ENCODE measurements around the gene ETS2.
"Not testable (repeated sequence)": the region's sequence is repeated elsewhere in the genome, so short reads cannot be mapped to it uniquely, and the experiment has no call there.

Gene ETS2

DNA sequence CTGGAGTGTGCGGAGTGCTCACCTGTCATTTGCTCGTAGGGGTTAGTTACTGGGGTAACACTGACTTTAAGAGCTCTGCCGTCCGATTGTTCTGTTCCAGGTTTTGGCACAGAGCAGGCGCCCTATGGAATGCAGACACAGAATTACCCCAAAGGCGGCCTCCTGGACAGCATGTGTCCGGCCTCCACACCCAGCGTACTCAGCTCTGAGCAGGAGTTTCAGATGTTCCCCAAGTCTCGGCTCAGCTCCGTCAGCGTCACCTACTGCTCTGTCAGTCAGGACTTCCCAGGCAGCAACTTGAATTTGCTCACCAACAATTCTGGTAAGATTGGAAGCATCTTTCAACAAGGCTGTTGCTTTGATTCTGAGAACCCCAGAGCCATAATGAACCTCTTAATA lies 12.6 kb downstream of the ETS2 start:
- no peak for DNase-seq

DNA sequence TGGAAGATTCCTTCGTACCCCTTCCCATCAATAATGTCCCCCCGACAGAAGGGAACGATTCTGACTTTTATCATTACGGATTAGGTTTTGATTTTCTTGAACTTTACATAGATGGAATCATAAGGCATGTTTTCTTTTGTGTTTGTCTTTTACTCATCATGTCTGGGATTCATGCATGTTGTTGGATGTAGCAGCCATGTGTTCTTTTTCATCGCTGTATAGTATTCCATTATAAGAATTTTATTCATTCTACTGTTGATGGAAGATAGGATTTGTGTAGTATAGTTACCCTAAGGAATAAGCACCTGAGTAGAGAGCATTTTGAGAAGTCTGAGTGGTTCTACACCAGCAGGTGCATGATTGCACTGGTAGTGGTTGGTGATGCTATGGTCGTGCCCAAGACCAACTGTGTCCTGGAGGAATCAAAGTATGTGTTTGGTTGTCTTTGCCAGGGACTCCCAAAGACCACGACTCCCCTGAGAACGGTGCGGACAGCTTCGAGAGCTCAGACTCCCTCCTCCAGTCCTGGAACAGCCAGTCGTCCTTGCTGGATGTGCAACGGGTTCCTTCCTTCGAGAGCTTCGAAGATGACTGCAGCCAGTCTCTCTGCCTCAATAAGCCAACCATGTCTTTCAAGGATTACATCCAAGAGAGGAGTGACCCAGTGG lies 13.5 kb downstream of the ETS2 start:
- DNase-seq: no peak

DNA sequence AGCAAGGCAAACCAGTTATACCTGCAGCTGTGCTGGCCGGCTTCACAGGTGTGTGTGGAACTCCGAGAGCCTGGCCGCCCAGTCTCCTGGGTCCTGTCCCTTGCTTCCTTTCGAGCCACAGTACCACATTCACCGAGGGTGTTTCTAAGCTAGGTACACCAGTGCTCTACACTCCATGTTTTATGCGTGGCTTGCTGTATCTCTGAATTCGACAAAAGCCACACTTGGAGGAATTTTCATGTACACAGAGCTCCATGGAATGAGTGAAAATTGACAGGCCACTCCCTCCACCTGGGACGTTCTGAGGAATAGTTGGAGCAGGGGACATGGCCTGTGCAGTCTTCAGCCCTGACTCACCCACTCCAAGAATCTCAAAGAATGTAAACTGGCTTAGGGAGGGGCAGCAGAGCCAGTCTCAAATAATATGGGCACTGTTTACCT lies 14.0 kb downstream of the ETS2 start:
- no peak for DNase-seq

DNA sequence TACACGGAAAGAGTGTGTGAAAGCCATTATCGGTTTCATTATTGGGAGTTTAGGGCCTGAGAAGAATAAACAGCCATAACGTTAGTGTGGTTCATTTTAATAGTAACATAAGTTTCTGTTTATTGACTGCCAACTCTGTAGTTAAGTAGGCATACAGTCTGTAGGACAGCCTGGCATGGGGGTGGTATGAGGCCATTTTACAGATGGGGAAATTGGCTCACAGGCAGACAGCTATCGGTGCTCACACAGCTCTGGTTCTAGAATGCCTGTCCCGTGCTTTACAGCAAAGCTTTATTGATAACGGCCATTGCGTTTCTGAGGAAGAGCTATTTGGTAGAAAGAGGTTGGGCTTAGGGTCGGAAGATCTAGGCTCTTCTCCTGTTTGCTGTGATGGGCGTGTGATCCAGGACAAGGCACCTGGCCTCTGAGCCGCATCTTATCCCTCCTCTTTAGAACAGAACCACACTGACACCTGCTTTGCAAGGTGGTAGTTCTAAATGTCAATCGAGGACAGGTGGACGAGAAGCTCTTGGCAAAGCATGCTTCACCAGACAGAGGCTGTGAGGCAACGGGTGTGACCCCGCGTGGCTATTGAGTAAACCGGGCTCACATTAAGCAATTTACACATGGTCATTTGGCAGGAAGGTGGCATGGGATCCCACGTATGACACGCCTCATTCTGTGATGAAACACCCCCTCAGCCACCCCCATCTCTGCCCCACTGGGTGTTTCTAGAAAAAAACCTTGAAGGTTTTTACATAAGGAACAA lies 14.9 kb downstream of the ETS2 start:
- no peak for DNase-seq

DNA sequence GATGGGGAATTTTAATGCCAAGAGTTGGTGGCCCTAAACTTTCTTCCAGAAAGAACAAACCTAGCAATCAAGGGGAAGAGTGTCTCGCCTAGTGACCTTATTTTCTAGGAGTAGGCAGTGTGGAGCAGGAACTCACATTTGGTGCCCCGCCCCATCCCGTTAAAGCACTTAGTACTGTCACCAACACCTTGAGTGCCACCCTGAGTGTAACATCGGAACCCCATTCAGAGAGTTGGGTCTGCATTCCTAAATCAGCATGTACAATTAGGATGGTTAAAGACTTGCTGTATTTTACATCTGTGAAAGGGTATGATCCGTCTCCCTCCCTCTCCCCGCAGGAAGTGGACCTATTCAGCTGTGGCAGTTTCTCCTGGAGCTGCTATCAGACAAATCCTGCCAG lies 15.5 kb downstream of the ETS2 start:
- DNase-seq: no peak

DNA sequence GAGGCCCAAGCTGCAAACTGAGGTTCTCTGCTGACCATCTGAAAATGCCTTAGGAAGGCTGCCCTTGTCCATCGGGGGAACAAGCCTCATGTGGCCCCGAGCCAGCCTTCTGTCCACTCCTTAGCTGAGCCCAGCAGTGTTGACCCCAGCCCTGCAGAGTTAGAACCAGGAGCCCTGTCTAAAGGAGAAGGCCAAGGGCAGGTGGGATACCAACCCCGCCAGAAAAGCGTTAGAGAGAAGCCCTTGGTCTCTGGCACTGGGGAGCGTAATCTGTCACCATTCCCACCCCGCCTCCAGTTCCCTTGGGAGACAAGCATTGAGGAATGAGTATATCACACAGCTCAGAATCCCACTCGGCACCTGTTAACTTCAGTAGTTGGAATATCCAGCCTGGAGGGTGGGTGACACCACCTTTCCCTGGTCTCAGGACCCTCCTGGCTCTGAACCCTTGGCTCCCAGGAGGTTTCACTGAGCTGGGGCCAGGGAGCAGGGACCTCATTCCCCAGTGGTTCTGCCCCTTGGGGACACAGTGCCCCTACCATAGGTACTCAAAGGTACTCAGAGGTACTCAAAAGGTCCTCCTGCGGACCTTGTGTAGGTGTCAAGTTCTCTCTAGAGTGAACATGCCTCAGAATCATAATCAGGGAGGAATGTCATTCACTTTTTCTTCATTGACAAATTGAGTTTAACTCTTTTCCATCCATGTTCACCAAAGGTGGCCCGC lies 16.4 kb downstream of the ETS2 start:
- no peak for DNase-seq

DNA sequence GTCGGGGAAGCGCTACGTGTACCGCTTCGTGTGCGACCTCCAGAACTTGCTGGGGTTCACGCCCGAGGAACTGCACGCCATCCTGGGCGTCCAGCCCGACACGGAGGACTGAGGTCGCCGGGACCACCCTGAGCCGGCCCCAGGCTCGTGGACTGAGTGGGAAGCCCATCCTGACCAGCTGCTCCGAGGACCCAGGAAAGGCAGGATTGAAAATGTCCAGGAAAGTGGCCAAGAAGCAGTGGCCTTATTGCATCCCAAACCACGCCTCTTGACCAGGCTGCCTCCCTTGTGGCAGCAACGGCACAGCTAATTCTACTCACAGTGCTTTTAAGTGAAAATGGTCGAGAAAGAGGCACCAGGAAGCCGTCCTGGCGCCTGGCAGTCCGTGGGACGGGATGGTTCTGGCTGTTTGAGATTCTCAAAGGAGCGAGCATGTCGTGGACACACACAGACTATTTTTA lies 17.1 kb downstream of the ETS2 start:
- no peak for DNase-seq

DNA sequence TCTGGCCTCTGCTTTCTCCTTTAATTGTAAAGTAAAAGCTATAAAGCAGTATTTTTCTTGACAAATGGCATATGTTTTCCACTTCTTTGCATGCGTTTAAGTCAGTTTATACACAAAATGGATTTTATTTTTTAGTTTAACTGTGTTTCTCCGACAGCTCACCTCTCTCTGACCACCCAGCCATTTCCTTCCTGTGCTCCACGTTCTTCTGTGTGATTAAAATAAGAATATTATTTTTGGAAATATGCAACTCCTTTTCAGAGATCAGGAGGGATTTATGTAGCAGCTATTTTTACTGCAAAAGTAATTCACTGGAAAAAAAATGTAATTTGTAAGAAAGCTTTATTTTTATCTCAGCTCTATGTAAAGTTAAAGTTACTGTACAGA lies 18.0 kb downstream of the ETS2 start:
- no peak for DNase-seq

DNA sequence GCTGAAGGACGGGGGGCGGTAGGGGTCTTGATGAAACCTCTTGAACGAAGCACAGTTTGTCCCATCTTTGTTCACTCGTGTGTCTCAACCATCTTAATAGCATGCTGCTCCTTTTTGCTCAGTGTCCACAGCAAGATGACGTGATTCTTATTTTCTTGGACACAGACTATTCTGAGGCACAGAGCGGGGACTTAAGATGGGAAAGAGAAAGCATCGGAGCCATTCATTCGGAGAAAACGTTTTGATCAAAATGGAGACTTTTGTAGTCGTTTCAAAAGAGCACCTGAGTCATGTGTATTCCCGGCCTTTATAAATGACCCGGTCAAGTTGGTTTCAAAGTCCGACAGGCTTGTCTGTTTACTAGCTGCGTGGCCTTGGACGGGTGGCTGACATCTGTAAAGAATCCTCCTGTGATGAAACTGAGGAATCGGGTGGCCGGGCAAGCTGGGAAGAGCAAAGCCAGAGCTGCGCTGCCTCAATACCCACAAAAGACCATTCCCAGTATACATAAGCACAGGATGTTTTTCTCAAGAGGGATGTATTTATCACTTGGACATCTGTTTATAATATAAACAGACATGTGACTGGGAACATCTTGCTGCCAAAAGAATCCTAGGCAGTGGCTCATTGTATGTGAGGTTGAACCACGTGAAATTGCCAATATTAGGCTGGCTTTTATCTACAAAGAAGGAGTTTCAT lies 18.5 kb downstream of the ETS2 start:
- DNase-seq: no peak

DNA sequence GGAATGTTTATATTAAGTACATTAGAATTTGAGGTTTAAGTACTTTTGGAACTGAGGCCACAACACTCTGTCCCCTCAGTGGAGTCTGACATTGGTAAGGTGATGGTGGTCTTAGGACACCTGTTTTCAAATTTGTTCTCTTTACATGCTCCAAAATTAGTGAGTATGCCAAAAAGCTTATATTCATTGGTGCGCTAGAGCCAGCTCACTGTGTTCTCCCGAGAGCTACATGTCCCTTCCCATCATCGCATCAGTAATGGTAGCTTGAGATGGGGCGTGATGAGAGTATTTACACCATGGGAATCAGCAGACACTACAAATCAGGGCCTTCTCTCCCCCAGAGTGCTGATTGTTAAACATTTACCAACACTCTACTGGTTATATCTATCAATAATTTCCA lies 19.5 kb downstream of the ETS2 start:
- no peak for DNase-seq

DNA sequence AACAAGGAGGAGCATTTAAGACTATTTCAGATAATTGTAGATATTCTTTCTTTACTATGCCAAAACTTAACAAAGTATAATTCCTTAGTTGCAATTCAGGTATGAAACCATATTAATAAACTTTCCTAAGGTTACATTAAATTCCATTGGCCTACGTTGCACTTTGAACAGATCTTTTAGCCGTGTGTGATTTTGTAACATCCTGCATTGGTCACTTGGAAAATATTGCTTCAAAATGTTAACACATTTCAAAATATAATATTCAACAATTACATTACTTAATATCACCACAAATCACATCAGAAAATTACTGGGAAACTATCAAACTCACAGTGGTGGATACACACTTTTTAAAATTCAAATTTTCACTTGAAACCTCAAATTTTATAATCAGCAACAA lies 20.2 kb downstream of the ETS2 start:
- no peak for DNase-seq

DNA sequence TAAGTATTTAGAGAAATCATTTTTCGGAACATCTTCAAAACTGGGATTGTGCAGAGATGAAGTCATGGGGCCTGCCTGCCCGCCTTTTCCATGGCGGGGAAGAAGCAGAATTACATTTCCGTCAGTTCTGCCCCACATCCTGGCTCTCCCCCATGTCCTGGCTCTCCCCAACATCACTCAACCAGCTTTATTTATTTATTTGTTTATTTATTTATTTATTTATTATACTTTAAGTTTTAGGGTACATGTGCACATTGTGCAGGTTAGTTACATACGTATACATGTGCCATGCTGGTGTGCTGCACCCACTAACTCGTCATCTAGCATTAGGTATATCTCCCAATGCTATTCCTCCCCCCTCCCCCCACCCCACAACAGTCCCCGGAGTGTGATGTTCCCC lies 22.4 kb downstream of the ETS2 start:
- DNase-seq: not testable (repeated sequence)

DNA sequence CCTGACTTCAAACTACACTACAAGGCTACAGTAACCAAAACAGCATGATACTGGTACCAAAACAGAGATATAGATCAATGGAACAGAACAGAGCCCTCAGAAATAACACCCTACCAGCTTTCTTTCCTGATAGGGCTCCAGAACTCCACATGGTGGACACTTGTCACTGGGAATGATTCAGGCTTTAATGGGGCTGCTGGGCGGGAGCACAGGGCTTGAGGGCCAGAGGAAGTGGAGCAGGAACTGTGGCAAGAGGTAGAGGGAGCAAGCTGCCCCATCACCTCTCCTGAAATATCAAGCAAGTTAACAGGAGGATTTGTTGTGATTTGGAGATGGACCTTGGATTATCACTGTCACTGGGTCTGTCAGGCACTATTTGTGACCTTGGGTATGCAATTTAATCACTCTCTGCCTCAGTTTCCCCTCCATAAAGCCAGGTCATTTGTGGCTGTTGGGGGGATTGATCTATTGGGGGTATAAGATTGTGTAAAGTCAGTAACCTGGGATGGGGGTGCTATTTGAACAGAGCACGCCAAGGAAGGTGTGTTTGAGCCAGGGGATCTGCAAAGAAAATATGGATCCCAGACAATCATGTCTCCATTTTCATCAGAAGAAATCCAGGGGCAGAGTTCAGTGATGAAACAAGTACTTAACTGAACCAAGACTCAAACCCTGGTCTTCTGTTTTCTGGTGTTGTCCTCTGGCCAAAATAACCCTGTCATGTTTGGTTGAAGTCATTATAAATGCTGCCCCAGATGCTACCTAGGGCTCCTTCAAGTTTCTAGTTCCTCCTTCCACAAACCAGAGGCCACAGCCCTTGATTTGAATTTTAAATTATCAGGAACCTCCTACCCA lies 25.2 kb downstream of the ETS2 start:
- DNase-seq: no peak

DNA sequence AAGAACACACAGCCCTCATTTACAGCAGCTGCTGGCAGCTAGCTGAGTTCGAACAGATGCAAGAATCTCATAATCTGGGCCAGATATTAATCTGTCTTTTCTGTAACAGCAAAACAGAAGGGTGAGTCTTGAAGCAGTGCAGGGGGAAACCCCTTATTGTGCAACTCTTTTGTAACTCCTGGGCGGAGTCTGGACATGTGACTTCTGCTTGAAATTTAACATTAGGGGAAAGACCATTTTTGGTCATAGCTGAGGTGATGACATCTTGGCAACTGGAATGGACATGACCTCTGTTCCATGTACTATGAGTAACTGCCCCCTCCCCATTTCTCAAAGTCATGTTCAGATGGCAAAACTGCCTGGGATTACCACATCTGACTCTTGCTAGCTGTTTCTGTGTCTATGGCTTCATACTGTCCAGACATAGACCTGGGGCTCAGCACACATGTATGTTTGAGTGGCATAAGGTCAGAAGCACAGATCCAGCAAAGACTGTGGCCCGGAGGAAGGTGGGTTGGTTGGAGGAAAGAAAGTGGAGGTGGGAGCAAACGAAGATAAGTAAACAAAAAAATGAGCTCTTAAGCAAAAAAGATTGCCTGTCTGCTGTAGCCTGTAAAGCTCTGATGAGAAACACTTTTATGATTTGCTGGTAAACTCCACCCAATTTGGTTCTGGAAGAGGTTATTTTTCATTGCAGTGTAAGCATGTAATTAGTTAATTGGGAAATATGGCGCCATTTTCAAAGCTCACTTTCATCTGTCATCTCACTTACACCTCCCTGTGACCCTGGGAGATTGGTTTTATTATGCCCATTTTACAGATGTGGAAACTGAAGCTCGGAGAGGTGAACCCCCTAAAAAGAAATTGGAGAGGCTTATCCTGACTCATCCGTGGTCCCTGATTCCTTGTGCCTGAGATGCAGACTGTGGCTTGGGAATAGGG lies 26.1 kb downstream of the ETS2 start:
- DNase-seq: no peak

DNA sequence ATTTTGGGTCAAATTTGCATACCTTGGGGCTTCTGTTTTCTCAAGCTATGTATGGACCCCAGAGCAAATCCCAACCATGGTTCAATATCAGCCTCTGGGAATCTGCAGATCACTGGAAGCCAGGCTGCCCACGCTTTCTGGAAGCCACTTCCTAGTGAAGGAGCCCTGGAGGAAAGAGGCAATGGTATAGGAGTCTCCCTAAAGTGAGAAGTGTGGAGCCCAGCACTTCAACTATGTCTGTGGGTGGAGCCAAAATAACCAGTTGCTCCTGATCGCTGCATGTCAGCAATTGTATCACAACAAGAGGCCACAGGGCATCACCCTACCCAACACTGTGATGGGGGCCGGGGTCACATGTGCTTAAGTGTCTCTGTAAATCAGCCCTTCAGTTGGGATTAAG lies 26.9 kb downstream of the ETS2 start:
- no peak for DNase-seq

DNA sequence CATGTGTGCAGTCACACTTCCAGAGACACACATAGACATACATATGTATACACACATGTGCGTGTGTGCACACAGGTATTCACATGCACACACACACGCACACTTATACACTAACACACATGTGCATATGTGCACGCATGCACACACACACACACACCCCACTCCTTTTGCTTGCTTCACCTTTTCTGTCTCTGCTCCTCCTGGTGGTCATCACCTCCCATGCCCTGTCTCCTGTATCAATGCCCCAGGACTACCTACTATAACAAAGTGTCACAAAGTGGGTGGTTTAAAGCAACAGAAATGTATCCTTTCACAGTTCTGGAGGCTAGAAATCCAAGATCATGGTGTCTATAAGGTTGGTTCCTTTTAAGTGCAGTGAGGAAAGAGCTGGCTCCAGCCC lies 27.4 kb downstream of the ETS2 start:
- DNase-seq: no peak

DNA sequence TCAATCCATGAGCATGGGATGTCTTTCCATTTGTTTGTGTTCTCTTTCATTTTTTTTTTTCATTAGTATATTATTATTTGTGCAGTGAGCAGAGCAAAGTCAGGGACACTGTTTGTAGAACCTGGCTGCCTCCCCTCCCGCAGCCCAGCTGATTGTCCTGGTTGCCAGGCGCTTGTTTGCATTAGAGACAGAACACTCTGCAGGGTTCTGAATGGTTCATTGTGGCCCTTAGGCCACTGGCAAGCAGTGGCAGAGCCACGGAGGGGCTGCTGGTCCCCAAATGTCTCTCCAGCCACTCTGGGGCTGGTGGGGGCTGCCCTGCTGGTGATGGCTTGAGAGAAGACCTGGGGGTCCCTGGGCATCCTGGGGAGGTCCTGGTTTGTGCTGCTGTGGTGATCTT lies 29.0 kb downstream of the ETS2 start:
- no peak for DNase-seq

DNA sequence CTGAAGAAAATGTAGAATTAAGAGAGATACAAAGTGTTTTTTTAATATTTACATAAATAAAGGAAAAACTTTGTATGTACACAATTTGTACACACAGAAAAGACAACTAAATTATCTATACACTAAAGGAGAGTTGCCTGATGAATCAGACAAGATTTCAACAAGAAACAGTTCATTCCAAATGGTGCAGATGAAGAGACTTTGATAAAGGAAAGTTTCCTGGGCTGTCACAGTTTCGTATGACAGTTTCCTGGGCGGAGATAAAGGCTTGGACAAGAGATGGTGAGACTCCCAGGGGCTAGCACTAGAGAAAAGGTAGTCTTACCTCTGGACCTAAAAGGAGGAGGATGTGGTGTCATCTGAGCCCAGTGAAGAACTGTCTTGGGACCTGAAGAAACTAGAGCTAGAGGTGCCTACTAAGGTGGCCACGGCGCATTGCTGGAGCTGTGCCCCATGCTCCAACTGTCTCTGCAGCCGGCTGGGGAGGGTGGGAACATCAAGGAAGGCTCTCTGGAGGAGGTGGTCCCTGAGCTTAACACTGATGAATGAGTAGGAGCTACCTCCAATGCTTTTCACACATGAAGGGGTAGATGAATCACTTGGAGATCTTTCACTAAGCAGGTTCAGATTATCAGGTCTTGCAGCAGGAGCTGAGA lies 32.2 kb downstream of the ETS2 start:
- no peak for DNase-seq

DNA sequence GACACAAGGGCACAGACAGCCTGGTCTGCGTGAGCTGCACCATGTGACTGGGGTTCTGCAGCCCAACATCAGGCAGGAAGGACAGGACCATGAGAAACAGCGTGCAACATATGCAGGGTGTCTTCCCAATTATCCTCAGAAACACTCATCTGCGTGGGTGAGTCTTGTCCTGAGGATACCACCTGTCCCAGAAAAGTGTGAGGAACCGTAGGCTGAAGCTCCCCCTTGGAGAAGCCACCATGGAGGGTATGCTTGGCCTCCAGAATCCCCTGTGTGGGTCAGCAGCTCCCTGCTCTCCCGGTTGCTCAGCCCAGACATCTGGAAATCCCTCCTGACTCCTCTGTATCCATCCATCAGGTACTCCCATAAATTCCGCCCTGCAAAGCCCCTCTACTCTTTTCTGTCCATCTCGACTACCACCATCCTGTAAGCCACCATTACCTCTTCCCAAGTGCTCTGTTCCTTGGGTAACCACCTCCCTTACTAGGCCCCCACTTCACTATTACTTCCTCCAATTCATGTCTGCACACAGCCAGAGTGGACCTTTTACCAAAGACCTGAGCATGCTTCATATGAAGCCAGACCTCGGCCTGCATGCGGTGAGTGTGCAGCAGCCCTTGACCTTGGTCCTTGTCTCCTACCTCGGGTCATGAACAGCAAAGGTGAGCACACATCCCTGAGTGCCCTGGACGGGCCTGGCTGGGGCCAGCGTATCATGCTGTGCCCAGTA lies 33.0 kb downstream of the ETS2 start:
- DNase-seq: no peak

Measured in activated naive CD4-positive, alpha-beta T cell (primary cell).